Measurements from ENCODE around the gene FDXR.

DNA sequence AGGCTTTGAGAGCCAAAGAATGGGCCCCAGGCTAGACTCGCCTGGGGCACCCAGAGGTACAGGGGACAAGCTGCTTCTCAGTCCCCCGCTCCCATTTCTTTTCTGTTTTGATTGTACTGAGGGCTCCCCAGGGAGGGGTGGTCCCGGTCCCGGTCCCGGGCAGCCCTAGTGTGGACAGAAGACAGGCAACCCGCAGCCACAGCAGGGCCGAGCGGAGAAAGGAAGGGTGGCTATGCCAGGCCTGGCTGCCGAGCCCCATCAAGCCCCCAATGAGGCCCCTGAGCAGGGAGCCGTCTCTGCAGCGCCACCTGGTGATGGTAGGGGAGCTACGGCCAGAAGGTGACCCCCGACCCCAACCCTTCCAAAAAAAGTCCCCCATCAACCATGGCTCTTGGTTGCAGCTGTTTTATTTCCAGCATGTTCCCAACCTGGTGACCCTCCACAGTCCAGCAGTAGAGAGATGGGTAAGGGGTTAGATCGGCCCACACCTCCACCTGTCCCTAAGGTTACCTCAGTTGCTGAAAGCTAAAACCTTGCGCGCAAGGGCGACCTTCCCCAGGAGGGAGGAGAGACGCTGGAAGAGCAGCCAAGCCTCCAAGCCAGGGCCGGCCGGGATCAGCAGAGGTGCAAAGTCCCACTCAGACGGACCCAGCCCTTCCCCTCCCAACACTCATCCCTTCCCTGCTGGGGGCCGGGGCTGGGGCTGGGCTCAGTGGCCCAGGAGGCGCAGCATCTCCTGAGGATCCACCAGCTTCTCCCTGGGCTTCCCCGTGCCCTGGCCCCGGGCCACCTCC lies 10.5 kb downstream of the FDXR start:
- TF ChIP-seq CTCF (conservative IDR thresholded peaks at IDR 0.05): peak; percentile 66
- TF ChIP-seq EZH2 (IDR thresholded peaks at IDR 0.05; ENCODE audit: low read depth): no peak

Data from PC-9 (cell line).